ENCODE data around the gene UPK2.

DNA sequence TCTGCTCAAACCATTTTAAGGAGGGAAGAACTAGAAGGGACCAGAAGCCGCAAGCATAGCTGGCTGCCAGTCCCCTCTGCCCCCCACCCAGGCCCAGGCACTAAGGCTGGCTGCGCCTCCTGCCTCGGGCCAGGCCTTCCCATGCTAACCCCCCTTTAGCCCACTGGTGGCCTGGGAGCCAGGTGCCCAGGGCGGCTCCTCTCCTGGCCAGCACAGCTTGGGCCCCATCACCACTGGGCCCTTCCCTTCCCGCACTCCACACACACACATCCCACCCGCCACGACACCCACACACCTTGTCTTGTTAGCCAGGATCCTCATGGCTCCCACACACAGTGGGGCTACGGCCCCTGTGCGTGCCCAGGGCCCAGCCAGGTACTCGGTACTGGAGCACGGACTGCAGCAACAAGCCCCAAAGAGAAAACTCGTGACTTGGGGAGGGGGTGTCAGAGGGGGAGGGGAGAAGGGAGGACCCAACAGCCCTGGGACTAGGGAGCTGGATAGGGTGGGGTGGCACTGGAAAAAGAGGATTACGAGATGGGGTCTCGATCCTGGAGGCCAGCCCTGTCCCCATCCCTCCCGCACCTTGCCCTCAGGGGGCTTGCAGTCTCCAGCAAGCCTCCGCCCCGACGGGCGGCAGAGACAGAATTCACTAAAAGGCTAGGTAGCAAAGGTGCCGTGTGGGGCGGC, 46.3 kb upstream of the UPK2 start:
- no peak for TF ChIP-seq USF2 (IDR thresholded peaks at IDR 0.05; ENCODE audit: borderline replicate concordance, low read depth, low read length)
- TF ChIP-seq SIN3A (IDR thresholded peaks at IDR 0.05; ENCODE audit: borderline replicate concordance, low read depth, low read length) = no peak
- TF ChIP-seq, protein P1, sequence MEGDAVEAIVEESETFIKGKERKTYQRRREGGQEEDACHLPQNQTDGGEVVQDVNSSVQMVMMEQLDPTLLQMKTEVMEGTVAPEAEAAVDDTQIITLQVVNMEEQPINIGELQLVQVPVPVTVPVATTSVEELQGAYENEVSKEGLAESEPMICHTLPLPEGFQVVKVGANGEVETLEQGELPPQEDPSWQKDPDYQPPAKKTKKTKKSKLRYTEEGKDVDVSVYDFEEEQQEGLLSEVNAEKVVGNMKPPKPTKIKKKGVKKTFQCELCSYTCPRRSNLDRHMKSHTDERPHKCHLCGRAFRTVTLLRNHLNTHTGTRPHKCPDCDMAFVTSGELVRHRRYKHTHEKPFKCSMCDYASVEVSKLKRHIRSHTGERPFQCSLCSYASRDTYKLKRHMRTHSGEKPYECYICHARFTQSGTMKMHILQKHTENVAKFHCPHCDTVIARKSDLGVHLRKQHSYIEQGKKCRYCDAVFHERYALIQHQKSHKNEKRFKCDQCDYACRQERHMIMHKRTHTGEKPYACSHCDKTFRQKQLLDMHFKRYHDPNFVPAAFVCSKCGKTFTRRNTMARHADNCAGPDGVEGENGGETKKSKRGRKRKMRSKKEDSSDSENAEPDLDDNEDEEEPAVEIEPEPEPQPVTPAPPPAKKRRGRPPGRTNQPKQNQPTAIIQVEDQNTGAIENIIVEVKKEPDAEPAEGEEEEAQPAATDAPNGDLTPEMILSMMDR (IDR thresholded peaks at IDR 0.05) = no peak
- TF ChIP-seq, protein P2, sequence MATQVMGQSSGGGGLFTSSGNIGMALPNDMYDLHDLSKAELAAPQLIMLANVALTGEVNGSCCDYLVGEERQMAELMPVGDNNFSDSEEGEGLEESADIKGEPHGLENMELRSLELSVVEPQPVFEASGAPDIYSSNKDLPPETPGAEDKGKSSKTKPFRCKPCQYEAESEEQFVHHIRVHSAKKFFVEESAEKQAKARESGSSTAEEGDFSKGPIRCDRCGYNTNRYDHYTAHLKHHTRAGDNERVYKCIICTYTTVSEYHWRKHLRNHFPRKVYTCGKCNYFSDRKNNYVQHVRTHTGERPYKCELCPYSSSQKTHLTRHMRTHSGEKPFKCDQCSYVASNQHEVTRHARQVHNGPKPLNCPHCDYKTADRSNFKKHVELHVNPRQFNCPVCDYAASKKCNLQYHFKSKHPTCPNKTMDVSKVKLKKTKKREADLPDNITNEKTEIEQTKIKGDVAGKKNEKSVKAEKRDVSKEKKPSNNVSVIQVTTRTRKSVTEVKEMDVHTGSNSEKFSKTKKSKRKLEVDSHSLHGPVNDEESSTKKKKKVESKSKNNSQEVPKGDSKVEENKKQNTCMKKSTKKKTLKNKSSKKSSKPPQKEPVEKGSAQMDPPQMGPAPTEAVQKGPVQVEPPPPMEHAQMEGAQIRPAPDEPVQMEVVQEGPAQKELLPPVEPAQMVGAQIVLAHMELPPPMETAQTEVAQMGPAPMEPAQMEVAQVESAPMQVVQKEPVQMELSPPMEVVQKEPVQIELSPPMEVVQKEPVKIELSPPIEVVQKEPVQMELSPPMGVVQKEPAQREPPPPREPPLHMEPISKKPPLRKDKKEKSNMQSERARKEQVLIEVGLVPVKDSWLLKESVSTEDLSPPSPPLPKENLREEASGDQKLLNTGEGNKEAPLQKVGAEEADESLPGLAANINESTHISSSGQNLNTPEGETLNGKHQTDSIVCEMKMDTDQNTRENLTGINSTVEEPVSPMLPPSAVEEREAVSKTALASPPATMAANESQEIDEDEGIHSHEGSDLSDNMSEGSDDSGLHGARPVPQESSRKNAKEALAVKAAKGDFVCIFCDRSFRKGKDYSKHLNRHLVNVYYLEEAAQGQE (IDR thresholded peaks at IDR 0.05; ENCODE audit: low read depth, low read length) = no peak
- TF ChIP-seq GABPA (IDR thresholded peaks at IDR 0.05; ENCODE audit: low read depth) = no peak
- TF ChIP-seq FOXJ3 (CRISPR knock-in tag; IDR thresholded peaks at IDR 0.05) = no peak
- no peak for TF ChIP-seq EZH2phosphoT487 (IDR thresholded peaks at IDR 0.05; ENCODE audit: borderline replicate concordance, low read depth)
- no peak for TF ChIP-seq CHD2 (IDR thresholded peaks at IDR 0.05; ENCODE audit: low read length, partially characterized antibody)
- no peak for TF ChIP-seq FOSL2 (IDR thresholded peaks at IDR 0.05; ENCODE audit: borderline replicate concordance, low read depth)
- no peak for TF ChIP-seq YY1 (IDR thresholded peaks at IDR 0.05; ENCODE audit: low read depth)
- no peak for TF ChIP-seq GATA2 (CRISPR knock-in tag; IDR thresholded peaks at IDR 0.05)
- no peak for TF ChIP-seq TAF1 (IDR thresholded peaks at IDR 0.05; ENCODE audit: borderline replicate concordance, low read depth, low read length)
- no peak for TF ChIP-seq EP300 (IDR thresholded peaks at IDR 0.05; ENCODE audit: borderline replicate concordance in 1 of 2, low read depth in 1 of 2, low read length in 1 of 2)
